ENCODE measurements around the gene CILP2. TPM values are rescaled to one million over a fixed set of nuclear protein-coding genes. Genes with fewer than 3 reads are reported as not detected.

The CILP2 gene
- total and polyA plus RNA-seq, 2 experiments from 2014 or later: 4.0 to 21.6 TPM

GRCh38 chr19:19502808-19503602, 35.1 kb upstream of the CILP2 start:
- peaks cover 72% of the 10 kb centered on the region for H3K36me3 Mint-ChIP-seq (ENCODE audit: low read depth)
- no peak for ATAC-seq
- Histone ChIP-seq H3K79me2 (replicated peaks; ENCODE audit: insufficient read depth) (no peaks in the 10 kb centered on the region), H3F3A (replicated peaks; ENCODE audit: low read depth) (peaks cover 18% of the 10 kb centered on the region), H3K27me3 (ENCODE audit: insufficient read depth) (no peaks in the 10 kb centered on the region), H3K4me1 (ENCODE audit: insufficient read depth) (no peaks in the 10 kb centered on the region), H3K9me2 (ENCODE audit: insufficient read depth) (no peaks in the 10 kb centered on the region), H3K4me3 (no peak overlapping the region), H3K36me3 (ENCODE audit: insufficient read depth) (peaks cover 12% of the 10 kb centered on the region; the same call in 1 of the 2 replicates), H2AFZ (no peak overlapping the region), H4K20me1 (replicated peaks; ENCODE audit: insufficient read depth) (peaks cover 11% of the 10 kb centered on the region), H3K4me2 (no peak overlapping the region), H3K27ac (ENCODE audit: low read depth) (no peak overlapping the region)
- H3K27ac Mint-ChIP-seq: peak overlapping the region; percentile 74; the same call in 1 of the 2 replicates
- H3K9me3 Mint-ChIP-seq: no peaks in the 10 kb centered on the region
- H3K27me3 Mint-ChIP-seq (ENCODE audit: insufficient read depth, low read depth, poor library complexity): peaks cover 9% of the 10 kb centered on the region
- no peak for DNase-seq (ENCODE audit: low spot score)
- TF ChIP-seq CREB1 (CRISPR knock-in tag; IDR thresholded peaks at IDR 0.05; ENCODE audit: low read depth) (no peak), ZNF331 (CRISPR knock-in tag; IDR thresholded peaks at IDR 0.05; ENCODE audit: low read depth) (no peak), ETS1 (IDR thresholded peaks at IDR 0.05) (no peak), ZNF114 (CRISPR knock-in tag; IDR thresholded peaks at IDR 0.05) (no peak)
- peaks cover 8% of the 10 kb centered on the region for H3K4me1 Mint-ChIP-seq
- H3K4me3 Mint-ChIP-seq: no peak overlapping the region

- peaks cover 20% of the 10 kb centered on the region for H3K27me3 Mint-ChIP-seq (ENCODE audit: insufficient read depth, low read depth, poor library complexity)
- ATAC-seq: no peak
- Histone ChIP-seq H3K27ac (ENCODE audit: low read depth) (no peak overlapping the region), H3K4me2 (no peak overlapping the region), H3K9me2 (ENCODE audit: insufficient read depth) (no peaks in the 10 kb centered on the region), H3K4me1 (ENCODE audit: insufficient read depth) (no peaks in the 10 kb centered on the region), H3K27me3 (ENCODE audit: insufficient read depth) (no peaks in the 10 kb centered on the region), H3K4me3 (no peak overlapping the region), H4K20me1 (replicated peaks; ENCODE audit: insufficient read depth) (peaks cover 11% of the 10 kb centered on the region), H3F3A (replicated peaks; ENCODE audit: low read depth) (peaks cover 30% of the 10 kb centered on the region), H2AFZ (no peak overlapping the region), H3K36me3 (ENCODE audit: insufficient read depth) (peaks cover 12% of the 10 kb centered on the region; the same call in 1 of the 2 replicates), H3K79me2 (replicated peaks; ENCODE audit: insufficient read depth) (no peaks in the 10 kb centered on the region)
- peaks cover 63% of the 10 kb centered on the region for H3K36me3 Mint-ChIP-seq (ENCODE audit: low read depth)
- DNase-seq (ENCODE audit: low spot score): no peak
- peaks cover 9% of the 10 kb centered on the region for H3K4me1 Mint-ChIP-seq
- no peak overlapping the region for H3K27ac Mint-ChIP-seq
- H3K9me3 Mint-ChIP-seq: no peaks in the 10 kb centered on the region
- no peak overlapping the region for H3K4me3 Mint-ChIP-seq
- TF ChIP-seq ZNF114 (CRISPR knock-in tag; IDR thresholded peaks at IDR 0.05): no peak
- no peak for TF ChIP-seq CTCF (conservative IDR thresholded peaks at IDR 0.05; ENCODE audit: low read depth in 2 of 2)
- no peak for TF ChIP-seq EZH2phosphoT487 (IDR thresholded peaks at IDR 0.05; ENCODE audit: unreplicated experiment)
- TF ChIP-seq ZNF462 (CRISPR knock-in tag; IDR thresholded peaks at IDR 0.05): no peak
- no peak for TF ChIP-seq ETS1 (IDR thresholded peaks at IDR 0.05)
Measured at GRCh38 chr19:19504754-19505668, 33.1 kb upstream of the CILP2 start.

All from GM23338 (cell line).